ENCODE data around the gene KPNA1.

DNA sequence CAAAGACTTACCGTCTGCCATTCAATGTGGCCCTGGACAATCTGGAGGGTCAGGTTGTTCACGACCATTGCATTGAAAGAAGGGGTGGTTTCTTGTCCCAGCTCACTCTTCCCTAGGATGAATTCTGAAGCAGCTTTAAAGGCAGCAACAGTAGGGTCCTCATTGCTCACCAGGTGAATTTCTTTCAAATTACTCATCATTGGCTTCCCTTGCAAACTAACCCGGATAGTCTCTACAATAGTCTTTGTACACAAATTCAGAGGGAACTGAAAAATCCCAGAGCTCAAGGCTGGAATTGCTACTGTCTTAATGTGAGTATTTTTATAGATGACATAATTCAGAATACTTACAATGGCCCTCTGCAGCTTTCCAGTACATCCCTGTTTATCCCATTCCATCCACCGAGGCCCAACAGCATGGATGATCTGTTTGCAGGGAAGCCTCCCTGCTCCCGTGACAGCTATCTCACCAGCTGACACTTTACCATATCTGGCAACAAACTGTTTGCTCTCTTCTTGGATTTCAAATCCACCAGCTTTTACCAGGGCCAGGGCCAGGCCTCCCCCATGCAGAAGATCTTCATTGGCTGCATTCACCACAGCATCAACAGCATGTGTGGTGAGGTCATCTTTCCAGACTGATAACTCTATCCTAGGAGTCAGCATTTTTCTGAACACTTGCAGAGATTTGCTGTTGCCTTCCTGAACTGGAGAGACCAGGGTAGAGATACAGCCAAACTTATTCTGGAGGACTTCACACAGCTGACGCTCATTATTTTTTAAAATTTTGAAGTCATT, 40.7 kb upstream of the KPNA1 start:
- TF ChIP-seq POLR2A (IDR thresholded peaks at IDR 0.05; ENCODE audit: low read depth, low read length): no peak
- no peak for TF ChIP-seq TAF1 (IDR thresholded peaks at IDR 0.05; ENCODE audit: low read depth, low read length)
- TF ChIP-seq POLR2AphosphoS5 (IDR thresholded peaks at IDR 0.05; ENCODE audit: low read depth, low read length): no peak
- TF ChIP-seq SPI1 (IDR thresholded peaks at IDR 0.05; ENCODE audit: low read depth, low read length): no peak
- no peak for TF ChIP-seq POU2F2 (IDR thresholded peaks at IDR 0.05; ENCODE audit: low read depth, low read length)

Data from GM12891 (cell line).